ENCODE measurements around the gene UBL4B. TPM values are rescaled to one million over a fixed set of nuclear protein-coding genes. Genes with fewer than 3 reads are reported as not detected.

The UBL4B gene
- total and polyA plus RNA-seq, 9 of the 15 experiments (the other 6 are each of a cell fraction or from before 2014, with no cell fraction given): not detected

DNA sequence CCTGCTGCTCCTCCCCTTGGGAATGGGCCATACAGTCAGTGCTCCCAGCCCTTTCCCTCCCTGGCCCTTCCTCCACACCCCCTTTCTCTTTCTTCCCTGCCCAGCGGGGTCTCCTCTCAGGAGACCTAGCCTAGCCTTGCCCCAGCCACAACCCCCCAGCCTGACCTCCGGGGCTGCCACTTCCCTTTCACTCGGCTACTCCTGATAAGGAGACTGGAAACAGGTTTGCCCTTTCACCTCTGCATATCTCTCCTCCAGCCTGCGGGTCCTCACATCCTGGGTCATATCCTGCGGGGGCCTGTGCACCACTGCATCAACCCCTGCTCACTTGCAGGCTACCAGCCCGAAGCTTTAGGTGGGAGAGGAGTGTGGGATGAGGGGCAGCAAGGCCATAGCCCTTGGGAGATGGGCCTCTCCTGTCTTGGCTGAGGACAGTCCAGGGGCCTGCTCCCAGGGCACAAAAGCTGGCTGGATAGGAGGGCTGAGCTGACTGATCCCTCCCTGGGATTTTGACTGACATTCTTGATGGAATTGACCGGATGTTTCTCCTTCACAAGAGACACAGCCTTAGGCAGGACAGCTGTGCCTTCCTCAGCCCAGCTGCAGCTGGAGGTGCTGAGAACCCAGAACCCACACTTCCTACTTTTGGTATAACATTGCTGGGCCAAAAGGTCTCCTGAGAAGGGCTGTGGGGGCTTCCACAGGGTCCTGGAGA, 22.5 kb upstream of the UBL4B start (continued):
- TF ChIP-seq ZSCAN29 (IDR thresholded peaks at IDR 0.05): no peak

DNA sequence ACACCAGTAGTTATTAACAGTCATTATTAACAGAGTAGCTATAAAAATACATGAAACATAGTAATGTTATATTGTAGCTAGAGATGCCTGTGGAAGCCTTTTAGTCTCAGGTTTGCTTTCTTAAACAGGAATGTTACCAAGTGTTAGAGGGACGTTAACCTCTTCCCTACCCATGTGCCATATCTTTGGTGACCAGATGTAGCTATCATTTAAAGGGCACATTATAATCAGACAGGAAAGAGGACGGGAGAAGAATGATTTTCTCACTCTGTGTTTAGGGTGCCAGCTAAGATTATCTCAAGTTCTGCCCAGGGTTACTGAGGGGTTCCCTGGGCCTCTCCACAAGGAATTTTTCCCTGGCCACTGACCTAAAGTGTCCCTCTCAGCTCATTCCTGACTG, 20.9 kb upstream of the UBL4B start:
- in situ Hi-C loops (cut with MboI) (no loop called here), intact Hi-C loops (cut with micrococcal nuclease) (no loop called here)
- ATAC-seq (no peak), FAIRE-seq (no peak), DNase-seq (ENCODE audit: extremely low read depth in 1 of 4, low spot score in 3 of 4) (no peak)
- WGBS (ENCODE audit: insufficient coverage, low coverage, missing lambda C conversion rate): 0% methylated on average over 2 of the region's 2 CpGs
- H2AFZ ChIP-seq (ENCODE audit: low read depth, low read length): no peak overlapping the region
- peaks cover 5% of the 10 kb centered on the region for H3K9me1 ChIP-seq (ENCODE audit: control insufficient read depth, insufficient read depth, low read length)
- no peaks in the 10 kb centered on the region for H3K36me3 ChIP-seq (ENCODE audit: control insufficient read depth, insufficient read depth, low read length)
- peaks cover 12 to 13% of the 10 kb centered on the region in 2 experiments for H3K4me1 ChIP-seq (replicated peaks in 1 of 2; ENCODE audit: control insufficient read depth in 2 of 2, insufficient read depth in 2 of 2, low read length in 2 of 2)
- H4K20me1 ChIP-seq (replicated peaks; ENCODE audit: control insufficient read depth, insufficient read depth, low read length): no peaks in the 10 kb centered on the region; the same call in 1 of the 2 replicates
- ChIA-PET POLR2A (interaction anchor here (0.6 to 4.5 kb wide), 8 partner anchors 10 to 531 kb away, joined by 3 to 48 read pairs (median 4); partner anchors contain the start of genes ALX3 and UBL4B), CTCF (ENCODE audit: low intra/inter-chr PET ratio) (no interaction called here)
- H3K79me2 ChIP-seq (ENCODE audit: control insufficient read depth, insufficient read depth, low read length): no peaks in the 10 kb centered on the region
- H3K4me2 ChIP-seq (ENCODE audit: insufficient read depth, low read length): no peak overlapping the region
- no peak overlapping the region for H3K27ac ChIP-seq (ENCODE audit: extremely low read depth, low read depth, low read length)
- no peaks in the 10 kb centered on the region for H3K9me3 ChIP-seq (replicated peaks; ENCODE audit: control insufficient read depth, insufficient read depth, low read depth, low read length)
- no peak overlapping the region for H3K9ac ChIP-seq (ENCODE audit: insufficient read depth in 1 of 2, low read depth in 2 of 2, low read length in 2 of 2)
- no TSS peak for BruUV-seq (replicated peaks)
- H3K4me3 ChIP-seq: no peak overlapping the region
- no peak for TF ChIP-seq PTTG1 (tag; IDR thresholded peaks at IDR 0.05; ENCODE audit: low read depth)
- no peak for TF ChIP-seq CHCHD3 (CRISPR knock-in tag; IDR thresholded peaks at IDR 0.05)
- no peak for TF ChIP-seq ZNF431 (CRISPR knock-in tag; IDR thresholded peaks at IDR 0.05)
- TF ChIP-seq ZNF224 (CRISPR knock-in tag; IDR thresholded peaks at IDR 0.05): no peak
- no peak for TF ChIP-seq MXI1 (IDR thresholded peaks at IDR 0.05; ENCODE audit: low read depth, low read length)
- no peak for TF ChIP-seq CHD4 (IDR thresholded peaks at IDR 0.05; ENCODE audit: insufficient read depth, insufficient replicate concordance, low read depth, low read length, poor library complexity, severe bottlenecking)
- no peak for TF ChIP-seq RHOXF2B (CRISPR knock-in tag; conservative IDR thresholded peaks at IDR 0.05)
- no peak for TF ChIP-seq U2AF2 (optimal IDR thresholded peaks at IDR 0.05; ENCODE audit: low read depth, low read length)
- no peak for TF ChIP-seq TEAD2 (tag; IDR thresholded peaks at IDR 0.05)
- TF ChIP-seq GABPA (tag; conservative IDR thresholded peaks at IDR 0.05; ENCODE audit: low read depth): no peak
- TF ChIP-seq COPS2 (conservative IDR thresholded peaks at IDR 0.05): no peak
- TF ChIP-seq, protein P1, sequence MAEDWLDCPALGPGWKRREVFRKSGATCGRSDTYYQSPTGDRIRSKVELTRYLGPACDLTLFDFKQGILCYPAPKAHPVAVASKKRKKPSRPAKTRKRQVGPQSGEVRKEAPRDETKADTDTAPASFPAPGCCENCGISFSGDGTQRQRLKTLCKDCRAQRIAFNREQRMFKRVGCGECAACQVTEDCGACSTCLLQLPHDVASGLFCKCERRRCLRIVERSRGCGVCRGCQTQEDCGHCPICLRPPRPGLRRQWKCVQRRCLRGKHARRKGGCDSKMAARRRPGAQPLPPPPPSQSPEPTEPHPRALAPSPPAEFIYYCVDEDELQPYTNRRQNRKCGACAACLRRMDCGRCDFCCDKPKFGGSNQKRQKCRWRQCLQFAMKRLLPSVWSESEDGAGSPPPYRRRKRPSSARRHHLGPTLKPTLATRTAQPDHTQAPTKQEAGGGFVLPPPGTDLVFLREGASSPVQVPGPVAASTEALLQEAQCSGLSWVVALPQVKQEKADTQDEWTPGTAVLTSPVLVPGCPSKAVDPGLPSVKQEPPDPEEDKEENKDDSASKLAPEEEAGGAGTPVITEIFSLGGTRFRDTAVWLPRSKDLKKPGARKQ (CRISPR knock-in tag; IDR thresholded peaks at IDR 0.05): no peak
- no peak for TF ChIP-seq NCOR1 (IDR thresholded peaks at IDR 0.05)
- no peak for TF ChIP-seq ZNF23 (CRISPR knock-in tag; IDR thresholded peaks at IDR 0.05)
- H3K27me3 ChIP-seq (ENCODE audit: control insufficient read depth in 2 of 2, insufficient read depth in 2 of 2, low read length in 2 of 2): peaks cover 19 to 40% of the 10 kb centered on the region in 2 experiments; a peak in 4 of 5 replicates
